Uterus (tissue), 4 donors: Measurements from ENCODE around the gene LY9. TPM values are rescaled to one million over a fixed set of nuclear protein-coding genes. Genes with fewer than 3 reads are reported as not detected.

Source experiments
- DNase-seq, 2 donors: peaks; one replicate each; pipeline ENCODE4 v3.0.0-alpha.2; 2019 to 2020
- H3K27ac ChIP-seq, 2 donors: fragments of 200-600 bp; sonication (generic); 1 replicate in 1 of 2; 2 replicates in 1 of 2; pipeline ENCODE4 v1.5.1; 2016 to 2018
- H3K27me3 ChIP-seq, 2 donors: fragments of 200-600 bp; sonication (generic); one replicate each; pipeline ENCODE4 v1.5.1; 2018 to 2019; ENCODE audit warnings: control low read depth in 1 of 2
- H3K36me3 ChIP-seq, 2 donors: fragments of 200-600 bp; sonication (generic); one replicate each; pipeline ENCODE4 v1.5.1; 2019; ENCODE audit warnings: control low read depth in 1 of 2
- H3K4me1 ChIP-seq, 2 donors: fragments of 200-600 bp; sonication (generic); one replicate each; pipeline ENCODE4 v1.5.1; 2018 to 2019; ENCODE audit warnings: control low read depth in 1 of 2
- H3K4me3 ChIP-seq, 2 donors: fragments of 200-600 bp; sonication (generic); 1 replicate in 1 of 2; 2 replicates in 1 of 2; pipeline ENCODE4 v1.5.1; 2018 to 2019; ENCODE audit warnings: mild to moderate bottlenecking in 1 of 2
- H3K9me3 ChIP-seq, 2 donors: fragments of 200-600 bp; sonication (generic); one replicate each; pipeline ENCODE4 v1.5.1; 2019; ENCODE audit warnings: control low read depth in 1 of 2
- POLR2A ChIP-seq, 2 donors: fragments of 450-650 bp; IDR thresholded peaks; one replicate each; pipeline ENCODE4 v1.6.1; 2016; ENCODE audit warnings: antibody characterized with exemption in 2 of 2, mild to moderate bottlenecking in 1 of 2, moderate library complexity in 1 of 2
- intact Hi-C: fragments of 100-400 bp; cut with DNase I; formaldehyde crosslinking; loops from one replicate; pipeline ENCODE4 v1.15.1; 2023; ENCODE audit warnings: low total_unique reads
- total RNA-seq, 4 donors: library from RNA; depleted of rRNA in 3 of 4; stranded (reverse); fragments of >200 nt in 3 of 4; gene quantifications; one replicate each; pipeline versions ENCODE4 v1.1.0 to v1.2.4, GENCODE V29; 2014 to 2023
- TF ChIP-seq, protein P1 (sequence below), 4 experiments: fragments of 200-600 bp in 2 of 4; fragments of 450-650 bp in 2 of 4; sonication (generic) in 2 of 4; IDR thresholded peaks; one replicate each; pipeline ENCODE4 v1.5.1; 2016 to 2019; ENCODE audit warnings: antibody characterized with exemption in 4 of 4, mild to moderate bottlenecking in 2 of 4, moderate library complexity in 1 of 4
- donor health status: DM: yes; HTN: yes; CAD: no.

The LY9 gene
- total RNA-seq, 4 donors from 2014 or later: 0.35 to 0.70 TPM; not detected in 2

GRCh38 chr1:160836561-160836960 lies 40.6 kb downstream of the LY9 start:
- Histone ChIP-seq H3K4me3 (no peak overlapping the region), H3K27me3 (no peaks in the 10 kb centered on the region), H3K27ac (no peak overlapping the region), H3K9me3 (no peaks in the 10 kb centered on the region), H3K36me3 (no peaks in the 10 kb centered on the region), H3K4me1 (no peaks in the 10 kb centered on the region)
- intact Hi-C loops: no loop called here
- TF ChIP-seq, protein P1, sequence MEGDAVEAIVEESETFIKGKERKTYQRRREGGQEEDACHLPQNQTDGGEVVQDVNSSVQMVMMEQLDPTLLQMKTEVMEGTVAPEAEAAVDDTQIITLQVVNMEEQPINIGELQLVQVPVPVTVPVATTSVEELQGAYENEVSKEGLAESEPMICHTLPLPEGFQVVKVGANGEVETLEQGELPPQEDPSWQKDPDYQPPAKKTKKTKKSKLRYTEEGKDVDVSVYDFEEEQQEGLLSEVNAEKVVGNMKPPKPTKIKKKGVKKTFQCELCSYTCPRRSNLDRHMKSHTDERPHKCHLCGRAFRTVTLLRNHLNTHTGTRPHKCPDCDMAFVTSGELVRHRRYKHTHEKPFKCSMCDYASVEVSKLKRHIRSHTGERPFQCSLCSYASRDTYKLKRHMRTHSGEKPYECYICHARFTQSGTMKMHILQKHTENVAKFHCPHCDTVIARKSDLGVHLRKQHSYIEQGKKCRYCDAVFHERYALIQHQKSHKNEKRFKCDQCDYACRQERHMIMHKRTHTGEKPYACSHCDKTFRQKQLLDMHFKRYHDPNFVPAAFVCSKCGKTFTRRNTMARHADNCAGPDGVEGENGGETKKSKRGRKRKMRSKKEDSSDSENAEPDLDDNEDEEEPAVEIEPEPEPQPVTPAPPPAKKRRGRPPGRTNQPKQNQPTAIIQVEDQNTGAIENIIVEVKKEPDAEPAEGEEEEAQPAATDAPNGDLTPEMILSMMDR (IDR thresholded peaks at IDR 0.05): no peak
- no peak for DNase-seq

GRCh38 chr1:160836981-160837557 lies 41.1 kb downstream of the LY9 start:
- Histone ChIP-seq H3K4me1 (no peaks in the 10 kb centered on the region), H3K36me3 (no peaks in the 10 kb centered on the region), H3K9me3 (no peaks in the 10 kb centered on the region), H3K4me3 (no peak overlapping the region), H3K27me3 (no peaks in the 10 kb centered on the region), H3K27ac (no peak overlapping the region)
- intact Hi-C loops: no loop called here
- no peak for DNase-seq
- TF ChIP-seq, protein P1 (IDR thresholded peaks at IDR 0.05): no peak
- TF ChIP-seq POLR2A (IDR thresholded peaks at IDR 0.05): no peak

DNA sequence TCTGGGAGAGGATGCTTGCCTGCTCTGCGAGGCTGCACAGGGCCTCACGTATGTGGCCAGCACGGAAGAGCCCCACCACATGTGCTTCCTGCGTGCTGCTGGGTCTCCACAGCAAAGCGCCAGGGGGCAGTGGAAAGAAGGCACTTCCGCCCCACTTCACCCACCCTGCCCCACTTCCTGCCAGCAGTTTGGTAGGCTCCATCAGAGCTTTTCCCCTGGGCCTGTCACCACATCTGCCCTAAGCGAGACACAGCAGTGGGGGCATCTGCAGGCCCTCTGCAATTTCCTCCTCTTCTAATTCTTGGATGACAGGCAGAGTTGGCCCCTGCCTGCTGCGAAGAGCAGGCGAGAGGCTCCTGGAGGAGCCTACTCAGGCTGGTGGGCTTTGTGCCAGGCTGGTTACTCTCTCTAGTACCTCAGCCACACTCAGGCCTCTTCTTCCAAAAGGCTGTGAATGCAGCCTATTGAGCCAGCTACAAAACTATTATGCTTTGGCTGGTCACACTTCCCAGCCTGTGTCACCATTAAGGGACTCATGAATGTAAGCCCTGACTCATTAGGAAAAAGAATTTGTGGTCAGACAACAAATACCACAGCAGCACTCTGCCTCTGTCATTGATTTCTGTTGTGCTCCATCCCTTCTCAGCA lies 41.7 kb downstream of the LY9 start:
- Histone ChIP-seq H3K27me3 (no peaks in the 10 kb centered on the region), H3K4me1 (no peaks in the 10 kb centered on the region), H3K27ac (no peak overlapping the region), H3K4me3 (no peak overlapping the region), H3K36me3 (no peaks in the 10 kb centered on the region), H3K9me3 (no peaks in the 10 kb centered on the region)
- intact Hi-C loops: no loop called here
- TF ChIP-seq POLR2A (IDR thresholded peaks at IDR 0.05): no peak
- TF ChIP-seq, protein P1 (IDR thresholded peaks at IDR 0.05): no peak
- DNase-seq: no peak

GRCh38 chr1:160838888-160839287 lies 42.9 kb downstream of the LY9 start:
- no peak for TF ChIP-seq POLR2A (IDR thresholded peaks at IDR 0.05)
- Histone ChIP-seq H3K27ac (no peak overlapping the region), H3K9me3 (no peaks in the 10 kb centered on the region), H3K36me3 (no peaks in the 10 kb centered on the region), H3K4me3 (no peak overlapping the region), H3K27me3 (no peaks in the 10 kb centered on the region), H3K4me1 (no peaks in the 10 kb centered on the region)
- DNase-seq: no peak
- intact Hi-C loops: no loop called here

GRCh38 chr1:160839746-160840145 lies 43.8 kb downstream of the LY9 start:
- Histone ChIP-seq H3K27me3 (no peaks in the 10 kb centered on the region), H3K27ac (no peak overlapping the region), H3K9me3 (no peaks in the 10 kb centered on the region), H3K4me3 (no peak overlapping the region), H3K36me3 (no peaks in the 10 kb centered on the region), H3K4me1 (no peaks in the 10 kb centered on the region)
- intact Hi-C loops: no loop called here
- TF ChIP-seq, protein P1 (IDR thresholded peaks at IDR 0.05): no peak
- TF ChIP-seq POLR2A (IDR thresholded peaks at IDR 0.05): no peak
- DNase-seq: no peak
